Panc1 (cell line): ENCODE data around the gene EVC.

Source experiments
- POLR2AphosphoS5 ChIP-seq: IDR thresholded peaks from 2 replicates; pipeline ENCODE4 v1.6.1; 2012; ENCODE audit warnings: mild to moderate bottlenecking, low read depth, low read length, moderate library complexity
- REST ChIP-seq, 2 experiments: IDR thresholded peaks; 2 replicates each; pipeline ENCODE4 v1.6.1; 2011 to 2012; ENCODE audit warnings: low read depth in 2 of 2, control low read depth in 1 of 2, low read length in 1 of 2, mild to moderate bottlenecking in 1 of 2, moderate library complexity in 1 of 2; ENCODE audit not compliant: insufficient read depth in 1 of 2
- SIN3A ChIP-seq: IDR thresholded peaks from 2 replicates; pipeline ENCODE4 v1.6.1; 2012; ENCODE audit warnings: low read depth, mild to moderate bottlenecking, low read length, moderate library complexity, borderline replicate concordance; ENCODE audit not compliant: insufficient read depth
- TCF7L2 ChIP-seq: IDR thresholded peaks from 2 replicates; pipeline ENCODE4 v1.6.1; 2011; ENCODE audit warnings: mild to moderate bottlenecking, low read depth, low read length, inconsistent platforms
- TF ChIP-seq, protein P1 (sequence below): fragments of 450-650 bp; IDR thresholded peaks from 2 replicates; pipeline ENCODE4 v1.5.1; 2017; ENCODE audit warnings: mild to moderate bottlenecking

DNA sequence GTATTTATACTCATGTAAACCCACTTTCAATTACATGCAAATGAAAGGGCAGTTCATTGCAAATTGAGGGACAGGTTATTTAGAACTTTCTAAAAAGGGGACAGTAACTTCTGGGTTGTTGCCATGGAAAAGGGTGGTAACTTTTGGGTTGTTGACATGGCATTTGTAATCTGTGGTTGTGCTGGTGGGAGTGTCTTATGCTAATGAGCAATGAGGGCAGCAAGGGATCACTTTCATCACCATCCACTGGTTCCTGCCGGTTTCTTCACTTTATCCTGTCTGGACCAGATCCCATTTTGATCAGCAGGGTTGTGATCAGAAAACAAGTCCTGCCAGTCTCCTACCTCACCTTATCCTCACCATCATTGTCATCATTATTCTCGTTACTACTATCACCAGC is 32.0 kb downstream of the EVC start:
- TF ChIP-seq, protein P1, sequence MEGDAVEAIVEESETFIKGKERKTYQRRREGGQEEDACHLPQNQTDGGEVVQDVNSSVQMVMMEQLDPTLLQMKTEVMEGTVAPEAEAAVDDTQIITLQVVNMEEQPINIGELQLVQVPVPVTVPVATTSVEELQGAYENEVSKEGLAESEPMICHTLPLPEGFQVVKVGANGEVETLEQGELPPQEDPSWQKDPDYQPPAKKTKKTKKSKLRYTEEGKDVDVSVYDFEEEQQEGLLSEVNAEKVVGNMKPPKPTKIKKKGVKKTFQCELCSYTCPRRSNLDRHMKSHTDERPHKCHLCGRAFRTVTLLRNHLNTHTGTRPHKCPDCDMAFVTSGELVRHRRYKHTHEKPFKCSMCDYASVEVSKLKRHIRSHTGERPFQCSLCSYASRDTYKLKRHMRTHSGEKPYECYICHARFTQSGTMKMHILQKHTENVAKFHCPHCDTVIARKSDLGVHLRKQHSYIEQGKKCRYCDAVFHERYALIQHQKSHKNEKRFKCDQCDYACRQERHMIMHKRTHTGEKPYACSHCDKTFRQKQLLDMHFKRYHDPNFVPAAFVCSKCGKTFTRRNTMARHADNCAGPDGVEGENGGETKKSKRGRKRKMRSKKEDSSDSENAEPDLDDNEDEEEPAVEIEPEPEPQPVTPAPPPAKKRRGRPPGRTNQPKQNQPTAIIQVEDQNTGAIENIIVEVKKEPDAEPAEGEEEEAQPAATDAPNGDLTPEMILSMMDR, result no peak
- TF ChIP-seq TCF7L2 (no peak), SIN3A (no peak), POLR2AphosphoS5 (no peak), REST (IDR thresholded peaks at IDR 0.05; ENCODE audit: insufficient read depth in 1 of 2, low read depth in 2 of 2, low read length in 1 of 2) (no peak)
